ENCODE results near the gene FASN. TPM values are rescaled to one million over a fixed set of nuclear protein-coding genes. Genes with fewer than 3 reads are reported as not detected.

FASN gene
- total RNA-seq, 6 donors from 2014 or later = 191 to 805 (median 577) TPM

DNA sequence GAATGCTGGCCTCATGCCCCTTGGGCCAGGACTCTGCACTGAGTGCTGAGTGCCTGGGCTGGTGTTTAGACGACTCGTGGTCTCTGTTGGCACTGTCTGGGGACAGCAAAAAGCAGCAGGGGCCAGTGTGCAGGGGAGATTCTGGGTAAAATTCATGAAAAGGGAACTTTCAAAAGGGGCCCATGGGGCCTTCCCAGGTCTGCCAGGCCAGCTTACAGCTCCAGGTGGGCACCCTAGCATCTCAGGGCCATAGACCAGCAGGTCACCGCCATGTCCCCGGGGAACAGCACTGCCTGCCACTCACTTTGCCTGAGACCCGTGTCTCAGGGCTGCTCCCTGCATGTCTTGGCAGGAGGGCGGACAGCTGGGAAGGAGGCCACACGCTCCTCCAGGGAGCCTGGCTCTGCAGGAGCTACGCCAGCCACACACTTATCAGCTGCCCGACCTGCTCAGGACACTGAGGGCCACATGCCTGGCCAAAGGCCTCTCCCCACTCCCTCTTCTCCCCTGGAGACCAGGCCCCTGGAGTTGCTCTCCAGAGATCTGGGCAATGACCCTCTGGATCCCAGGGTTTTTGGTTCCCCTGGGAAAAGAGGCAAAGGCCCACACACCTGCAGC lies 8.8 kb upstream of the FASN start:
- peak; percentile 2 to 3 for ATAC-seq (ENCODE audit: low FRiP score in 2 of 2)
- whole genome bisulfite sequencing, 2 donors = 38 to 67% methylated on average over 3 to 9 of the region's 9 CpGs
- H3K27me3 ChIP-seq = no peaks in the 10 kb centered on the region
- peaks cover 42 to 74% (median 54%) of the 10 kb centered on the region in 4 donors for H3K4me1 ChIP-seq
- peak overlapping the region; percentile 85 to 92 (median 88) for H3K27ac ChIP-seq
- H3K4me3 ChIP-seq = peak overlapping the region in 3 of 4 donors; percentile 12 to 41 (median 35)
- DNase-seq = peak in 1 of 2 donors; percentile 58
- H3K36me3 ChIP-seq = no peaks in the 10 kb centered on the region
- TF ChIP-seq EP300 (IDR thresholded peaks at IDR 0.05) (no peak), POLR2A (IDR thresholded peaks at IDR 0.05) (no peak), POLR2AphosphoS5 (IDR thresholded peaks at IDR 0.05) (no peak)
- TF ChIP-seq, protein P1, sequence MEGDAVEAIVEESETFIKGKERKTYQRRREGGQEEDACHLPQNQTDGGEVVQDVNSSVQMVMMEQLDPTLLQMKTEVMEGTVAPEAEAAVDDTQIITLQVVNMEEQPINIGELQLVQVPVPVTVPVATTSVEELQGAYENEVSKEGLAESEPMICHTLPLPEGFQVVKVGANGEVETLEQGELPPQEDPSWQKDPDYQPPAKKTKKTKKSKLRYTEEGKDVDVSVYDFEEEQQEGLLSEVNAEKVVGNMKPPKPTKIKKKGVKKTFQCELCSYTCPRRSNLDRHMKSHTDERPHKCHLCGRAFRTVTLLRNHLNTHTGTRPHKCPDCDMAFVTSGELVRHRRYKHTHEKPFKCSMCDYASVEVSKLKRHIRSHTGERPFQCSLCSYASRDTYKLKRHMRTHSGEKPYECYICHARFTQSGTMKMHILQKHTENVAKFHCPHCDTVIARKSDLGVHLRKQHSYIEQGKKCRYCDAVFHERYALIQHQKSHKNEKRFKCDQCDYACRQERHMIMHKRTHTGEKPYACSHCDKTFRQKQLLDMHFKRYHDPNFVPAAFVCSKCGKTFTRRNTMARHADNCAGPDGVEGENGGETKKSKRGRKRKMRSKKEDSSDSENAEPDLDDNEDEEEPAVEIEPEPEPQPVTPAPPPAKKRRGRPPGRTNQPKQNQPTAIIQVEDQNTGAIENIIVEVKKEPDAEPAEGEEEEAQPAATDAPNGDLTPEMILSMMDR (IDR thresholded peaks at IDR 0.05) = no peak
- H3K9me3 ChIP-seq = no peaks in the 10 kb centered on the region

GRCh38 chr17:82105882-82106687 lies 8.0 kb upstream of the FASN start:
- peak overlapping the region; percentile 85 to 92 (median 88) for H3K27ac ChIP-seq
- no peaks in the 10 kb centered on the region for H3K36me3 ChIP-seq
- H3K9me3 ChIP-seq = no peaks in the 10 kb centered on the region
- ATAC-seq (ENCODE audit: low FRiP score in 2 of 2) = peak; percentile 68 to 88
- H3K4me3 ChIP-seq = peak overlapping the region in 3 of 4 donors; percentile 12 to 41 (median 35)
- no peaks in the 10 kb centered on the region for H3K27me3 ChIP-seq
- TF ChIP-seq POLR2AphosphoS5 (IDR thresholded peaks at IDR 0.05) (peak; percentile 55 to 70), EP300 (IDR thresholded peaks at IDR 0.05) (no peak), POLR2A (IDR thresholded peaks at IDR 0.05) (peak in 3 of 4 donors; percentile 12 to 81 (median 47))
- TF ChIP-seq, protein P1 (IDR thresholded peaks at IDR 0.05) = peak; percentile 36 to 88 (median 68)
- WGBS, 2 donors = 8 to 15% methylated on average over 12 to 24 of the region's 24 CpGs
- peak; percentile 84 to 90 for DNase-seq
- H3K4me1 ChIP-seq = peaks cover 42 to 76% (median 60%) of the 10 kb centered on the region in 4 donors

DNA sequence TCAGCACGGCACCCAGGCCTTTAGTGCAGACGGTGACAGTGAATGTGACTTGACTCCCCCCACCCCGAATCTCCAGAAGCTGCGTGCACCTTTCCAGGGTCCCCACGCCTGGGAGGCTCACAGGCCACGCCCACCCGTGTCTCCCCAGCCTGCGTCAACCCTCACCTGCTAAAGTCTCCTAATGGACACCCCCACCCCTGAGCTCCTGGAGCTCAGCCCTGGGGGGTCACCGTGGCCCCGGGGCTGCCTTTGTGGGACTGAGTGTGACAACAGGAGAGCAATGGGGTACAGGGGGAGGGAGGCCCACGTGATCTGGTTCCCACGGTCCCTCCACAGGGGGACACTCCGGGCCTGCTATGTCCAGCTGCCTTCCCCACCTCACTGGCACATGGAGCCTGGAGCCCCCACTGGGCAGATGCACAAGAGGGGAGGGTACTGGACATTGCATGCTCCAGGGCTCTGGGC lies 7.4 kb upstream of the FASN start:
- H3K36me3 ChIP-seq = no peaks in the 10 kb centered on the region
- H3K4me1 ChIP-seq = peaks cover 42 to 80% (median 60%) of the 10 kb centered on the region in 4 donors
- WGBS, 2 donors = 86 to 98% methylated on average over 8 to 12 of the region's 13 CpGs
- no peaks in the 10 kb centered on the region for H3K9me3 ChIP-seq
- peak overlapping the region; percentile 85 to 92 (median 88) for H3K27ac ChIP-seq
- peak overlapping the region in 3 of 4 donors; percentile 12 to 41 (median 35) for H3K4me3 ChIP-seq
- DNase-seq (peak in 1 of 2 donors; percentile 76), ATAC-seq (ENCODE audit: low FRiP score in 2 of 2) (no peak)
- TF ChIP-seq, protein P1 (IDR thresholded peaks at IDR 0.05) = no peak
- TF ChIP-seq POLR2A (IDR thresholded peaks at IDR 0.05) = no peak
- TF ChIP-seq POLR2AphosphoS5 (IDR thresholded peaks at IDR 0.05) = no peak
- TF ChIP-seq EP300 (IDR thresholded peaks at IDR 0.05) = no peak
- no peaks in the 10 kb centered on the region for H3K27me3 ChIP-seq

GRCh38 chr17:82104797-82105416 lies 6.9 kb upstream of the FASN start:
- Histone ChIP-seq H3K27me3 (no peaks in the 10 kb centered on the region), H3K4me1 (peaks cover 42 to 80% (median 62%) of the 10 kb centered on the region in 4 donors), H3K36me3 (no peaks in the 10 kb centered on the region), H3K27ac (peak overlapping the region; percentile 85 to 92 (median 88)), H3K4me3 (no peak overlapping the region), H3K9me3 (no peaks in the 10 kb centered on the region)
- TF ChIP-seq POLR2A (IDR thresholded peaks at IDR 0.05) (no peak), POLR2AphosphoS5 (IDR thresholded peaks at IDR 0.05) (no peak), EP300 (IDR thresholded peaks at IDR 0.05) (no peak)
- TF ChIP-seq, protein P1 (IDR thresholded peaks at IDR 0.05) = no peak
- WGBS, 2 donors = 89 to 94% methylated on average over 6 to 11 of the region's 11 CpGs
- DNase-seq = peak in 1 of 2 donors; percentile 43
- ATAC-seq (ENCODE audit: low FRiP score in 2 of 2) = no peak
